ENCODE data around the gene TMEM179. TPM values are rescaled to one million over a fixed set of nuclear protein-coding genes. Genes with fewer than 3 reads are reported as not detected.

The TMEM179 gene
- total RNA-seq, 1 donor from 2014 or later, result not detected

- peaks cover 4% of the 10 kb centered on the region for H3K27me3 Mint-ChIP-seq
- no peak for ATAC-seq (ENCODE audit: low read depth)
- DNase-seq, result no peak
- H3K9me3 Mint-ChIP-seq, result no peaks in the 10 kb centered on the region
- no peak within 1 kb of the TSS for H3K4me3 Mint-ChIP-seq
- ChIA-PET CTCF (no interaction called here), POLR2A (no interaction called here)
- H3K36me3 Mint-ChIP-seq (ENCODE audit: low read depth), result no peaks in the 10 kb centered on the region
- intact Hi-C loops (cut with micrococcal nuclease), result no loop called here
- H3K27ac Mint-ChIP-seq, result no peak within 1 kb of the TSS
- no peaks in the 10 kb centered on the region for H3K4me1 Mint-ChIP-seq
- TF ChIP-seq CTCF (IDR thresholded peaks at IDR 0.05), result no peak
Observed at GRCh38 chr14:104579507-104579906, 25.1 kb downstream of the TMEM179 start, which contains the start of gene C14orf180. Gene C14orf180, plus strand, starts transcription at chr14:104579764. Its CDS starts 6,667 bp downstream, at chr14:104586431.

- H3K9me3 Mint-ChIP-seq, result no peaks in the 10 kb centered on the region
- CTCF ChIA-PET, result no interaction called here
- TF ChIP-seq CTCF (IDR thresholded peaks at IDR 0.05), result no peak
- no peak overlapping the region for H3K27ac Mint-ChIP-seq
- H3K4me1 Mint-ChIP-seq, result no peaks in the 10 kb centered on the region
- intact Hi-C loops (cut with micrococcal nuclease), result no loop called here
- H3K36me3 Mint-ChIP-seq (ENCODE audit: low read depth), result no peaks in the 10 kb centered on the region
- ATAC-seq (ENCODE audit: low read depth) (no peak), DNase-seq (no peak)
- POLR2A ChIA-PET, result no interaction called here
- no peaks in the 10 kb centered on the region for H3K27me3 Mint-ChIP-seq
- H3K4me3 Mint-ChIP-seq, result no peak overlapping the region
Observed at GRCh38 chr14:104578321-104578720, 26.3 kb downstream of the TMEM179 start.

- Mint-ChIP-seq H3K27ac (no peak overlapping the region), H3K4me3 (no peak overlapping the region), H3K4me1 (no peaks in the 10 kb centered on the region), H3K9me3 (no peaks in the 10 kb centered on the region), H3K27me3 (no peaks in the 10 kb centered on the region), H3K36me3 (ENCODE audit: low read depth) (no peaks in the 10 kb centered on the region)
- ChIA-PET POLR2A (interaction anchor here (0.7 kb wide), 1 partner anchor 347 kb away, joined by 8 read pairs; no protein-coding TSS in a partner anchor), CTCF (no interaction called here)
- DNase-seq, result no peak
- intact Hi-C loops (cut with micrococcal nuclease), result no loop called here
- ATAC-seq (ENCODE audit: low read depth), result no peak
- TF ChIP-seq CTCF (IDR thresholded peaks at IDR 0.05), result no peak
Observed at GRCh38 chr14:104577847-104578301, 26.7 kb downstream of the TMEM179 start.

- TF ChIP-seq CTCF (IDR thresholded peaks at IDR 0.05), result no peak
- ATAC-seq (ENCODE audit: low read depth), result no peak
- Mint-ChIP-seq H3K36me3 (ENCODE audit: low read depth) (no peaks in the 10 kb centered on the region), H3K27me3 (no peaks in the 10 kb centered on the region), H3K27ac (no peak overlapping the region), H3K4me3 (no peak overlapping the region), H3K9me3 (no peaks in the 10 kb centered on the region), H3K4me1 (no peaks in the 10 kb centered on the region)
- ChIA-PET CTCF (no interaction called here), POLR2A (interaction anchor here (0.7 kb wide), 1 partner anchor 348 kb away, joined by 8 read pairs; no protein-coding TSS in a partner anchor)
- no peak for DNase-seq
- intact Hi-C loops (cut with micrococcal nuclease), result no loop called here
Observed at GRCh38 chr14:104577426-104577825, 27.1 kb downstream of the TMEM179 start.

GRCh38 chr14:104576970-104577332 is 27.6 kb downstream of the TMEM179 start:
- H3K36me3 Mint-ChIP-seq (ENCODE audit: low read depth), result no peaks in the 10 kb centered on the region
- no peak overlapping the region for H3K4me3 Mint-ChIP-seq
- H3K27ac Mint-ChIP-seq, result no peak overlapping the region
- intact Hi-C loops (cut with micrococcal nuclease), result no loop called here
- TF ChIP-seq CTCF (IDR thresholded peaks at IDR 0.05), result no peak
- CTCF ChIA-PET, result no interaction called here
- POLR2A ChIA-PET, result no interaction called here
- H3K4me1 Mint-ChIP-seq, result no peaks in the 10 kb centered on the region
- ATAC-seq (ENCODE audit: low read depth) (no peak), DNase-seq (no peak)
- H3K27me3 Mint-ChIP-seq, result no peaks in the 10 kb centered on the region
- H3K9me3 Mint-ChIP-seq, result no peaks in the 10 kb centered on the region
